H1 (cell line): ENCODE results near the gene IGSF23.

Experiments
- CHD1 ChIP-seq: IDR thresholded peaks from 2 replicates; pipeline ENCODE4 v1.6.1; 2012; ENCODE audit warnings: low read depth, low read length, improper control_type of control experiment
- CTCF ChIP-seq, 3 experiments: IDR thresholded peaks; 1 replicate in 2 of 3; 2 replicates in 1 of 3; pipeline versions ENCODE4 v1.5.1 to v1.6.1; 2011; ENCODE audit warnings: low read length in 3 of 3, mild to moderate bottlenecking in 3 of 3, inconsistent platforms in 2 of 3, low read depth in 1 of 3, moderate library complexity in 1 of 3; ENCODE audit not compliant: insufficient read depth in 1 of 3; ENCODE audit errors: control extremely low read depth in 1 of 3
- EP300 ChIP-seq, 2 experiments: IDR thresholded peaks; 1 replicate in 1 of 2; 2 replicates in 1 of 2; pipeline ENCODE4 v1.6.1; 2011 to 2012; ENCODE audit warnings: low read depth in 2 of 2, low read length in 2 of 2, mild to moderate bottlenecking in 2 of 2, borderline replicate concordance in 1 of 2, inconsistent platforms in 1 of 2, moderate library complexity in 1 of 2
- EZH2 ChIP-seq: fragments of 200-600 bp; sonication (generic); IDR thresholded peaks from 2 replicates; pipeline ENCODE4 v1.7.1; 2012; ENCODE audit warnings: low read depth, mild to moderate bottlenecking, moderate library complexity, low read length, inconsistent platforms; ENCODE audit not compliant: severe bottlenecking
- GABPA ChIP-seq: IDR thresholded peaks from 2 replicates; pipeline ENCODE4 v1.6.1; 2011; ENCODE audit warnings: mild to moderate bottlenecking, low read length, moderate library complexity, borderline replicate concordance; ENCODE audit not compliant: insufficient read depth
- HDAC6 ChIP-seq: IDR thresholded peaks from one replicate; pipeline ENCODE4 v1.7.1; 2012; ENCODE audit warnings: low read depth, mild to moderate bottlenecking, inconsistent platforms, low read length, moderate library complexity
- JUND ChIP-seq: IDR thresholded peaks from 2 replicates; pipeline ENCODE4 v1.6.1; 2011; ENCODE audit warnings: mild to moderate bottlenecking, improper control_type of control experiment, low read length
- POLR2AphosphoS5 ChIP-seq: IDR thresholded peaks from 2 replicates; pipeline ENCODE4 v1.6.1; 2011; ENCODE audit warnings: low read depth, low read length
- RAD21 ChIP-seq, 2 experiments: IDR thresholded peaks in 1 of 2; conservative IDR thresholded peaks in 1 of 2; 2 replicates each; pipeline ENCODE4 v1.6.1; 2011; ENCODE audit warnings: low read depth in 2 of 2, low read length in 2 of 2, improper control_type of control experiment in 1 of 2, inconsistent platforms in 1 of 2, mild to moderate bottlenecking in 1 of 2, moderate library complexity in 1 of 2
- SUZ12 ChIP-seq: fragments of 200-600 bp; sonication (generic); IDR thresholded peaks from 2 replicates; pipeline ENCODE4 v1.6.1; 2012; ENCODE audit warnings: mild to moderate bottlenecking, inconsistent platforms, low read length, moderate library complexity, mixed read lengths
- TBP ChIP-seq: IDR thresholded peaks from 2 replicates; pipeline ENCODE4 v1.6.1; 2011; ENCODE audit warnings: low read depth, low read length, improper control_type of control experiment

- TF ChIP-seq GABPA = no peak
- no peak for TF ChIP-seq CTCF (IDR thresholded peaks at IDR 0.05; ENCODE audit: control extremely low read depth in 1 of 3, insufficient read depth in 1 of 3, low read depth in 1 of 3, low read length in 3 of 3)
- TF ChIP-seq CHD1 = no peak
- no peak for TF ChIP-seq TBP
- no peak for TF ChIP-seq HDAC6
- no peak for TF ChIP-seq EP300 (IDR thresholded peaks at IDR 0.05; ENCODE audit: borderline replicate concordance in 1 of 2, low read depth in 2 of 2, low read length in 2 of 2)
- TF ChIP-seq RAD21 (IDR thresholded peaks at IDR 0.05 in 1 of 2, conservative IDR thresholded peaks at IDR 0.05 in 1 of 2; ENCODE audit: low read depth in 2 of 2, low read length in 2 of 2) = no peak
- no peak for TF ChIP-seq POLR2AphosphoS5
- no peak for TF ChIP-seq JUND
- no peak for TF ChIP-seq EZH2
- TF ChIP-seq SUZ12 = no peak
These were observed 12.9 kb upstream of the IGSF23 start for GRCh38 chr19:44600466-44600865.
